Fibroblast of lung (primary cell): ENCODE measurements around the gene KLRC2. TPM values are rescaled to one million over a fixed set of nuclear protein-coding genes. Genes with fewer than 3 reads are reported as not detected.
"Not testable (repeated sequence)": the region's sequence is repeated elsewhere in the genome, so short reads cannot be mapped to it uniquely, and the experiment has no call there.

ENCODE experiments used
- DNase-seq, 2 donors: peaks; one replicate each; pipeline versions ENCODE4 v3.0.0 to v3.0.0-alpha.2; 2010; ENCODE audit warnings: low read depth in 2 of 2
- H2AFZ ChIP-seq: 2 replicates; pipeline ENCODE4 v1.5.1; 2012; ENCODE audit warnings: low read length, control low read depth, inconsistent platforms
- H3K27ac ChIP-seq: 2 replicates; pipeline ENCODE4 v1.5.1; 2011; ENCODE audit warnings: low read length, control low read depth; ENCODE audit not compliant: insufficient read depth
- H3K27me3 ChIP-seq: 2 replicates; pipeline ENCODE4 v1.5.1; 2011; ENCODE audit warnings: mild to moderate bottlenecking, low read length; ENCODE audit not compliant: control insufficient read depth, insufficient read depth
- H3K36me3 ChIP-seq: 2 replicates; pipeline ENCODE4 v1.5.1; 2011; ENCODE audit warnings: low read length; ENCODE audit not compliant: control insufficient read depth, insufficient read depth
- H3K4me1 ChIP-seq: 2 replicates; pipeline ENCODE4 v1.5.1; 2011; ENCODE audit warnings: low read length; ENCODE audit not compliant: control insufficient read depth, insufficient read depth; ENCODE audit errors: extremely low read depth
- H3K4me2 ChIP-seq: 2 replicates; pipeline ENCODE4 v1.5.1; 2011; ENCODE audit warnings: low read length, control low read depth; ENCODE audit not compliant: insufficient read depth; ENCODE audit errors: extremely low read depth
- H3K4me3 ChIP-seq, 4 experiments: fragments of 200-600 bp in 1 of 4; sonication (generic) in 1 of 4; replicated peaks in 1 of 4; 2 replicates each; pipeline ENCODE4 v1.5.1; 2011 to 2016; ENCODE audit warnings: low read length in 4 of 4, low read depth in 3 of 4, mild to moderate bottlenecking in 3 of 4, control low read depth in 2 of 4, inconsistent platforms in 1 of 4, mixed read lengths in 1 of 4; ENCODE audit not compliant: insufficient read depth in 1 of 4; ENCODE audit errors: control extremely low read depth in 1 of 4
- H3K79me2 ChIP-seq: 2 replicates; pipeline ENCODE4 v1.5.1; 2012; ENCODE audit warnings: mild to moderate bottlenecking, low read length, inconsistent platforms; ENCODE audit not compliant: control insufficient read depth, insufficient read depth
- H3K9ac ChIP-seq: 2 replicates; pipeline ENCODE4 v1.5.1; 2011; ENCODE audit warnings: mild to moderate bottlenecking, low read length, control low read depth; ENCODE audit not compliant: insufficient read depth
- H3K9me3 ChIP-seq: 2 replicates; pipeline ENCODE4 v1.5.1; 2012; ENCODE audit warnings: low read depth, low read length; ENCODE audit not compliant: control insufficient read depth, insufficient read depth
- H4K20me1 ChIP-seq: 2 replicates; pipeline ENCODE4 v1.5.1; 2011; ENCODE audit warnings: low read length; ENCODE audit not compliant: control insufficient read depth, insufficient read depth; ENCODE audit errors: extremely low read depth
- CTCF ChIP-seq, 2 donors: IDR thresholded peaks in 1 of 2; conservative IDR thresholded peaks in 1 of 2; 1 replicate in 1 of 2; 2 replicates in 1 of 2; pipeline ENCODE4 v1.5.1; 2011 to 2012; ENCODE audit warnings: low read length in 2 of 2, control low read depth in 1 of 2, inconsistent platforms in 1 of 2, low read depth in 1 of 2, mild to moderate bottlenecking in 1 of 2
- EZH2 ChIP-seq: IDR thresholded peaks from 2 replicates; pipeline ENCODE4 v1.5.1; 2012; ENCODE audit warnings: low read length, control low read depth, mild to moderate bottlenecking; ENCODE audit errors: missing control alignments
- polyA plus RNA-seq, 2 donors: library from polyadenylated mRNA; depleted of rRNA in 1 of 2; stranded (reverse) in 1 of 2; unstranded in 1 of 2; fragments of >200 nt; gene quantifications; 2 replicates each; pipeline ENCODE4 v1.2.1, GENCODE V29; 2011 to 2012; ENCODE audit warnings: missing spikeins in 1 of 2
- total RNA-seq: library from RNA; depleted of rRNA; stranded (reverse); fragments of >200 nt; gene quantifications from 2 replicates; pipeline ENCODE4 v1.2.1, GENCODE V29; 2014

The KLRC2 gene
- total and polyA plus RNA-seq, 2 donors (not counting 1 experiment from before 2014, with no cell fraction given) = not detected

DNA sequence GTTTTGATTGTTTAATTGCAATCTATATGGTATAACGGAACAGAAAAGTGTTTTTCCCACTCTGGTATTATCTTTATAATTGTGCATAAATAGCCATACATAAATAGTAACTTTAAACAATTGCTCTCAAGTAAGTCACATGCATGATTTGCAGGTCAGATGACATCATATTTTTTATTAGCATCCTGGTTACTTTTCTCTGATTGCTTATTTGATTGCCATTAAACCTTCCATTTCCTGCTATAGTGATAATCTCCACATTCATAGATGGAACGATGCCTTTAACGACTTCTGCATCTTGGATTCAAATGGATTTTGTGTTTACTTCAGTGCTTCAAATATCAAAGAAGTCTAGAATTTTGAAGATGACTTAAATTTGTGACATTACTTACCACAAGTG lies 42.5 kb downstream of the KLRC2 start:
- Histone ChIP-seq H3K9ac (no peak overlapping the region), H3K4me1 (no peaks in the 10 kb centered on the region), H2AFZ (no peak overlapping the region), H3K4me2 (no peak overlapping the region), H4K20me1 (no peaks in the 10 kb centered on the region), H3K79me2 (no peaks in the 10 kb centered on the region), H3K4me3 (no peak overlapping the region), H3K27ac (no peak overlapping the region), H3K27me3 (no peaks in the 10 kb centered on the region), H3K9me3 (no peaks in the 10 kb centered on the region), H3K36me3 (no peaks in the 10 kb centered on the region)
- no peak for TF ChIP-seq EZH2
- no peak for TF ChIP-seq CTCF (conservative IDR thresholded peaks at IDR 0.05 in 1 of 2, IDR thresholded peaks at IDR 0.05 in 1 of 2; ENCODE audit: low read depth in 1 of 2, low read length in 2 of 2)
- no peak for DNase-seq

DNA sequence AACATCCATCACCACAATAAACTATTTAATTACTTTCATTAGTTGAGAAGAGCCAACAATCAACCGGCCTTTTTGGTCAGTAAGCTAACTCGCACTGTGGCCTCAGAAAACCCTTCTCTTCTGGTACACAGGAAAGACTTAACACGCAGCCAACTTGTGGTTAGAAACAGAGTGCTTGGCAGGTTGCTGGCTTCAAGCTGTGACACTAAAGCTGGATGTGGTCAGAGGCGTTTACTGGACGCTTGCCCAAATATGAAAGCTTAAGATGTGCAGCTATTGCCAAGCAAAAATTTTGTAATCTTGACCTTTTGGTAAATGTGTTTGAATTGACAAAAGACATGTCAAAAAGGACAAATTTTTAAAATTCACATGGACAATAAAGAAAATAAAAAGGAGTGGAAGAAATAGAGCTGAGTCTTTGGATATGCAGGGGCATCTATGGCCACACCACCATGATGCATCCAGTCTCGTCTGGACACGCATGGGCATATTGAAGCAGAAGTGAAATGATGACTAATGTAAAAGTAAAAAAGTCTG lies 43.3 kb downstream of the KLRC2 start:
- no peak overlapping the region for H3K4me2 ChIP-seq
- H3K4me3 ChIP-seq = no peak overlapping the region
- no peak for TF ChIP-seq EZH2
- no peak for TF ChIP-seq CTCF (conservative IDR thresholded peaks at IDR 0.05 in 1 of 2, IDR thresholded peaks at IDR 0.05 in 1 of 2; ENCODE audit: low read depth in 1 of 2, low read length in 2 of 2)
- H2AFZ ChIP-seq = no peak overlapping the region
- no peaks in the 10 kb centered on the region for H3K27me3 ChIP-seq
- H3K79me2 ChIP-seq = no peaks in the 10 kb centered on the region
- no peak overlapping the region for H3K27ac ChIP-seq
- no peaks in the 10 kb centered on the region for H4K20me1 ChIP-seq
- no peaks in the 10 kb centered on the region for H3K36me3 ChIP-seq
- H3K4me1 ChIP-seq = no peaks in the 10 kb centered on the region
- peak; percentile 91 to 99 for DNase-seq
- H3K9me3 ChIP-seq = no peaks in the 10 kb centered on the region
- no peak overlapping the region for H3K9ac ChIP-seq

DNA sequence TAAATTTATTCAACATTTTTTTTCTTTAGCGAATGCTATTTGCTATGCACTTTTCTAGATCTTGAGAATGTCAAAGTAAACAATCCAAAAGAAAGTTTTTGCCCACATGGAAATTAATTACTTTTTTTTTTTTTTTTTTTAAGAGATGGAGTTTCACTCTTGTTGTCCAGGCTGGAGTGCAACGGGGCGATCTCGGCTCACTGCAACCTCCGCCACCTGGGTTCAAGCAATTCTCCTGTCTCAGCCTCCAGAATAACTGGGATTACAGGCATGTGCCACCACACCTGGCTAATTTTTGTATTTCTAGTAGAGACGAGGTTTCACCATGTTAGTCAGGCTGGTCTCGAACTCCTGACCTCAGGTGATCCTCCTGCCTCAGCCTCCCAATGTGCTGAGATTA lies 44.8 kb downstream of the KLRC2 start:
- H3K9ac ChIP-seq, H2AFZ ChIP-seq, H3K27ac ChIP-seq, H3K4me1 ChIP-seq, DNase-seq, H3K4me3 ChIP-seq, H3K27me3 ChIP-seq, H3K79me2 ChIP-seq, H3K36me3 ChIP-seq, H3K9me3 ChIP-seq, H4K20me1 ChIP-seq, H3K4me2 ChIP-seq: not testable (repeated sequence)
